Measurements from ENCODE around the gene ZNF132.
A peak's percentile ranks its signal among the peaks of the same experiment; 100 is the strongest.

DNA sequence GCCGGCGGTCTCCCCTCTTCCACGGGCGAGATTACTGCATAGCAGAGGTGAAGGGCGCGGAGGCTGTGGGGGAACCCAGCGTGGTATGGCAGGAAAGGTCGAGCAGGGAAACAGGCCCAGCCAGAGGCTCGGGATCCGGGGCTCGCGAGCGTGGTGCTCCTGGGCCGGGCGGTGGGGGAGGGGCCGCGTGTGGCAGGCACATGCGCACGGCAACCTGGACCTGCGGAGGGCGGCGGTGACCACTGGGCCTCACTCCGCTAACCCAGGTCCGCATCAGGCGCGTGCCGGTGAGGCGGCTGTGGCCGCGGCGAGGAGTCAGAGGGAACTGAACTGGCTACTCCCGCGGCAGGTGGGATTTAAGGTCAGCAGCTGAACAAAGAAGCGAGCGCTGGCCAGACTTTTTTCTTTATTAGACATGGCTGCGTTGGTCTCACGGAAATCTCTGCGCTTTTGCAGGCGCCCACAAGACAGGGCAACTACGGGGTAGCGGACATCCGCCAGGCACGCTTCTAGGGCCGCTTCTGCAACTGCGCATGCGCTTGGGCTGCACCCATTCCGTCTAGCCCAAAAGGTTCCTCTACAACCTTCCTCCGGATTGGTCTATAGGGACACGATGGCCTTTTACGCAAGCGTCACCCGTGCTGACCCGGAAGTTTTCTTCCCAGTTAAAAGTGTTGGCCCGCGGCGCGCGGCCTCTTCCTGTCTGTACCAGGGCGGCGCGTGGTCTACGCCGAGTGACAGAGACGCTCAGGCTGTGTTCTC is 53.2 kb downstream of the ZNF132 start, which contains the start of gene RPS5:
- TF ChIP-seq FOXK2 (IDR thresholded peaks at IDR 0.05), result no peak
- TF ChIP-seq BHLHE40 (IDR thresholded peaks at IDR 0.05; ENCODE audit: borderline replicate concordance), result no peak
- TF ChIP-seq TARDBP (IDR thresholded peaks at IDR 0.05), result no peak
- peak; percentile 94 for TF ChIP-seq ELF4 (IDR thresholded peaks at IDR 0.05)
- no peak for TF ChIP-seq NFRKB (IDR thresholded peaks at IDR 0.05)
- TF ChIP-seq FOXM1 (IDR thresholded peaks at IDR 0.05; ENCODE audit: borderline replicate concordance), result no peak
- no peak for TF ChIP-seq FOXA1 (IDR thresholded peaks at IDR 0.05)
- TF ChIP-seq SUZ12 (IDR thresholded peaks at IDR 0.05), result no peak
- TF ChIP-seq HDGF (IDR thresholded peaks at IDR 0.05; ENCODE audit: borderline replicate concordance), result no peak
- TF ChIP-seq SP1 (IDR thresholded peaks at IDR 0.05), result no peak
